HG02678 (cell line): ENCODE data around the gene ST7.
"Not testable (repeated sequence)": the region's sequence is repeated elsewhere in the genome, so short reads cannot be mapped to it uniquely, and the experiment has no call there.

Experiments
- ATAC-seq: cut with Tn5 transposase; IDR thresholded peaks from one replicate; pipeline ENCODE4 v1.9.1; 2021; ENCODE audit warnings: mild to moderate bottlenecking, moderate library complexity; ENCODE audit not compliant: unreplicated experiment

Gene ST7

DNA sequence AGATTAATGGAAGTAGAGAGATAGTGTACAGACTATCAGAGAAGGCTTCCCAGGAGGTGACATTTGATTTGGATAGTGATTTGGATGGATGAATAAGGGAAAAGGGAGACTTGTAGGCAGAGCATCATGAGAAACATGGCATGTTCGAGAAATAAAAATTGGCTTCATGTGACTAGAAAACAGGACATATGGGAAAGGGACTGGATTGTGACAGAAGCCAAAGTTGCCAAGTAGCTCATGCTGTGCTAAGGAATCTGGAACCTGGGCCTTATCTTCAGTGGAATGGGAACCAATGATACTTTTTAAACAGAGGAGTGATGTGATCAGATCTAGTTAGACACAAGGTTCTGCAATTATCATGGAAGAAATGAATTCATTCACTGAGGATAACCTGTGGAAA lies 168.7 kb downstream of the ST7 start:
- not testable (repeated sequence) for ATAC-seq

DNA sequence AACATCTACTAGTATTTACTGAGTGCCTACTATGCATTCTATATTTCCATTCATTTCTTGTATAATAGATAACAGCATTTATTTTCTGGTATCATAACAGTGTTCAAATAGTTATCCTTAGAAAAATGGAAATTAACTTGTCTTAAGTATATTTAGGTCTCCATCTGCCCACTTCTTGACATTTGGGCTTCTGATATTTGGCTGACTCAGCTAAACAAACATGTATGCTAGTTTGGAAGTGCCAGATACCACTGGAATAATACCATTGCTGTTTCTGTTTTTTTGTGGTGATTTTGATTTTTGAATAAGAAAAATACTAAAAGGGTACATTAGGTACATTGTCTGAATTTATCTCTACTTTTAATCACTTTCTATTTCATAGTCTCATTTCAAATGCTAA lies 169.2 kb downstream of the ST7 start:
- ATAC-seq: no peak

DNA sequence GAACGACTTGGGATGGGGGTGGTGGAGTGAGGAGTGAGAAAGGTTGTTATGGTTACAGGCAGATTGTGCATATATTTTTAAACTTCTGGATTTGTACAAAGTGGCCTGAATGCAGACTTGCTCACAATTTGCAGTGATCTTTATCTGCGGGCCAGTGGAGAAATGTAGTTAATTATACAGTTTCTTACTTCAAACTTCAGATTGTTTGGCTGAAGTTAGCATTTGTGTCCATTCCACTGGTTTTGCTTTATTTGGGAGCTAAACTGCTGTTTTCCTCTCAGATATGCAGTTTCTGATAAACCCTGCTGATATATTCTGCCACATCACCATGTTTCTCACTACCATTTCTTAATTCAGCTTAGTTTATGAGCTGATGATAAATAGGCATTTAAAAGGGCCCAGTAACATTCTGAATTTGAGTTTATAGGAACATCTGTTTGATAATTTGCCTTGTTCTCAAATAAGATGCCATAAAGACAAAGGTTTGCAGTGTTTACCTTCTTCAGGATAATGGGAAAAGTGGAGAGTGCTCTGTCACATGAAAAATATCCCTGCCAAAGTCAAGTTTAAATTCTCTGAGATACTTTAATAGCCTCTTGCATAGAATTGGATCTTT lies 170.1 kb downstream of the ST7 start:
- ATAC-seq: no peak

DNA sequence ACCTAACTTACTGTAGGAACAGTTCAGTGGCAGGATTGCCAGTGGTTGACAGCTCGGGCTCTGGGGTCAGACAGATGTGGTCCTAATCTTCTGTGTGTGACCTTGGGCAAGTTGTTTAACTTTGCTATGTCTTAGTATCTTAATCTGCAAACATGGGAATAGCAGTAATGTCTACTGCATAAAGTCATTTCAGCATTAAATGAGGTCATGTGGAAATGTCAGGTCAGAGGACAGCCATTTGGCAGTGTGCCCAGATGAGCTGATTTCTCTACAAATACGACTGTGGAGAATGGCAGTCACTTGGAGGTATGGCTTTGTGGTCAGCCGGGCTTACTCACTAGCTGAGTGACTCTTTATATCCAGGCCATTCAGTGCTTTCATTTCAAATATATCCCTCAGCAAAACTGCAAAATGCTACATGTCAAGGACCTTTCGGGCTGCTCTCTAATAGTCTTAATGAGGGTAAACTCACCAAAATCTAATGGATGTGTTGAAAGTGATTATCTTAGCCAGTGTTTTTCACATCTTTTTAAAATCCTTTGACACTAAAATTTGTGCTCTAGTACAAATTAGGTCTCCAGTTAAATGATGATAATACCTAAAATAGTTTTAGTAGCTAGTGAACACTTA lies 171.4 kb downstream of the ST7 start:
- ATAC-seq: peak; percentile 66

DNA sequence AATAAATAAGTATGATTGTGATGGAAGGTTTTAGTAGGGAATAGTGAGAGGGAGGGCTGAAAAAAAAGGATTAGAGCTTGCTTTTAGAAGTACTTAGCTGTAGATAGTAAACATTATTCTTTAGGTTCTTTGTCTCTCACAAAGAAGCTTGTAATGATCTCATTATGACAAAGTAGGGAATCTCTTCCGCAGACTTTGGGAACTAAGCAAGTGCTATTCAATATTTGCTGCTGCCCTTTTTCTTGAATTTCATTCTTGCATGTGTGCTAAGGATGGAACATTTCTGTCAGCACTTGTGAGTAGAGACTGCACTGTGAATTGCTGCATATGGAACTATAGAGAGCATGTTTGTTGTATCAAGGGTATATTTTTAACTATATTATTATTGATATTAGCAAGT lies 173.4 kb downstream of the ST7 start:
- ATAC-seq: no peak

DNA sequence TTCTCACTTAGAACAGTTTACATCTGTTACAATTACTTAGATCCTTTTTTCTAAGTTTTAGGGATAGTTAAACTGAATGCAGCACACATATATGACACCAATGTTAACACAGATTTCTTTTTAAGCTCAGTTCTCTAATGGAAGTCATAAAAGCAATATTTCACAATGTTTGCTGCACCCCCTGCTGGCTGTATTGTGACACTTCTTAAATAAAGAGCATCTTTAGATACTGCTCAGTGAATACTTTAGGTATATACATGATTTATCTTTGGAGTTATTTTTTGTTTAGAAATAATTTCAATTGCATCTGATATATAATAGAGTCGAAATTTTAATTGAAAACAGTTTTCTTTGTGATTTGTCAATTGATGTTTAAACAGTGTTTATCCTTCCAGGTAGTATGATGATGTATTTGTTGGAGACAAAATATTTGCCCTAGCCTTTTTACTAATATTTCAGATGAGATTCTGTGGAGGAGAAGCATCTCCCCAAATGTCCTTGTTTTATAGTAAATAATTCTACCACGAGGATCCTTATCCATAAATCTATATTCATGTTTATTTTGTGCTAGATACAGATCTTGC lies 174.4 kb downstream of the ST7 start:
- peak; percentile 74 for ATAC-seq

DNA sequence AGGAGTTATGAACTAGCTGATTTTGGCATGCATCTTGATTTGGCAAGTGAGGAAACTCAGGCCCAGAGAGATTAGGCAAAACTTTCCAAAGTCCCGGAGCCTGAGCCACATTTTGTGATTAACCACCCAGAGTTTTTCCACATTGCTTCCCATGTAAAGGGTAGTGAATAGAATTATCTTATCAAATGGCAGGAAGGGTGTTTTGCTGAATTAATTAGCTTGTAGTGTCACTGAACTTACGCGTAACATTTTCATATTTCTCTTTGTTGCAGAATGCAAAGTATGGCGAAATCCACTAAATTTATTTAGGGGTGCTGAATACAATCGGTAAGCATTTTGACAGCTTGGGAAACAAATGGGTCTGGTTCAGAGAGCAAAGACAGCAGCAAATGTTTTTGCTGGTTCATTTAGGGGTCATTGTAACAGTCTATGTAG lies 176.2 kb downstream of the ST7 start:
- ATAC-seq: no peak

DNA sequence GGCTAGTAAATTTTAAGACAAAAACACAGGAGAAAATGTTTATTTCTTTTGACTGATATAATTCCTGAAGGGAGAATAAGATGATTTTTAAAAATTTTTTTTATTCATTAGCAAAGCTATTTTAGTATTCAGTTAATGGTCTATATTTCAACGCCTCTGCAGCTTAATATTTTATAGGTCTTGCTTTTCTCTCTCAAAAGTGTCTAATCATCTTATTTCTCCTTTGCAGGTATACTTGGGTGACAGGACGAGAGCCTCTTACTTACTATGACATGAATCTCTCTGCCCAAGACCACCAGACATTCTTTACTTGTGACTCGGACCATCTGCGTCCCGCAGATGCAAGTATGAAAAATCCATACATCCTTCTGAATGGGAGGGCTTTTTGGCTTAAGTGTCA lies 177.0 kb downstream of the ST7 start:
- no peak for ATAC-seq

DNA sequence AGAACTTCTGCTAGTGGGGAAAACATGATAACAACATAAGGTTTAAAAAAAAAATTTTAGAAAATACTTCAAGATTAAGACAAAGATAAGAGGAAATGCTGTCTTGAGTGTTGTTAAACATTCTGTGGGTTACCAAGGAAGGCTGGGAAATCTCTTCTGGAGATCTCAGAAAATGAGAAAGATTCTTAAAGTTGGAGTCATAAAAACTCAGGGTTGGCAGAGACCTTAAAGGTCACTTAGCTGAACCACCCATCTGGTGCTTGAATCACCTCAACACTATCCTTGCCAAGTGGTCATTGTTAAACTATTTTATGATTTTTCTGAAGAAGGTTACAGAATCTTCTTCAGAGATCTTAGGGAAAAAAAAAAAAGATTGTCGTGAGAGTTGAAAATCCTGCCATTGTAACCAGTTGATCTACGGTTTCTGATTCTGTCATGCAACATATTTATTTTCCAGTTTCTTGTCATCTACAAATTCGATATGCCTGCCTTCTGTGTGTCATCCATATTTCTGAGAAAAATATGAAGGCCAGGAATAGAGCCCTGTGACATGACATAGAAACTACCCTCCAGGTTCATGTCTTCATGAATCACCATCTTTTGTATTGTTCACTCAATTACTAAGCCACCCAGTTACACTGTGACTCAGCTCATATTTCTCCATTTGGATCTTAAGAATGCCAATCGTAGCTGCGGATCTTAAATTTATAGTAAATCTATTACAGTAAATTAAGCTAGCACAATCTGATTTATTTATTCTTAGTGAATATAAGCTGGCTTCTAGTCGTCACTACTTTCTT lies 179.2 kb downstream of the ST7 start:
- no peak for ATAC-seq

DNA sequence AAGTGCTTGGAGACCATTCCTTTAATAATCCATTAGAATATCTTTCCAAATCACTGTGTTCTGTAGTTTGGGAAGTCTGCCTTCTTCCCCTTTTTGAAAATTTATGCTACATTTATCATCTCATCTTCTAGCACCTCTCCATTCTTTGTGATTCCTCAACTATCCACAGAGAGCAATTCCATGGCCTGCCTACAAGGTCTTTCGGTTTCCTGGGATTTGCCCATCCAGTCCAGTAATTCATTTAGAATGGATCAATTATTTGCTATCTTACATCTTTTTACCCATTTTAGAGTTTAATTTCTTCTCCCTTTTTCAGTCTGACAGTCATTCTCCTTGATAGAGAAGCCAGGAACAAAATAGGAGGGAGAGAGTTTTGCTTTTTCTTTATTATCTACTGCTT lies 179.8 kb downstream of the ST7 start:
- ATAC-seq: no peak

DNA sequence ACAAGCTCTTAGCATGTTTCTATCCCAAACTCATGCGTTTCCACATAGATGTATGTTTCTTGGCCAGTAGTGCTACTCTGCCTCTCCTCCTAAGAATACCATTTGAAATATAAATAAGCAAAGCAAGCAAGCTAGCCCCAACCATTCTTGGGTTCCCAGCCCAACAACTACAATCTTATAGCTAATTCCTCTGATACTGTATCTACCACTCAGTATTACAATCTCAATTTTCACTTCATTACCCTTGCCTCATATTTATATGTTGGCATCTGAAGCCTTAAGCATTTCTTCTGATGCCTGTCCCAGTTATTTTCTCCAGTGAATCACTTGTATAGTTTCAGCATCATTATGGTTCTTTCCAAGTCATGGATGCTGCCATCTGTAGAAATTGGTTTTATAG lies 181.1 kb downstream of the ST7 start:
- no peak for ATAC-seq

DNA sequence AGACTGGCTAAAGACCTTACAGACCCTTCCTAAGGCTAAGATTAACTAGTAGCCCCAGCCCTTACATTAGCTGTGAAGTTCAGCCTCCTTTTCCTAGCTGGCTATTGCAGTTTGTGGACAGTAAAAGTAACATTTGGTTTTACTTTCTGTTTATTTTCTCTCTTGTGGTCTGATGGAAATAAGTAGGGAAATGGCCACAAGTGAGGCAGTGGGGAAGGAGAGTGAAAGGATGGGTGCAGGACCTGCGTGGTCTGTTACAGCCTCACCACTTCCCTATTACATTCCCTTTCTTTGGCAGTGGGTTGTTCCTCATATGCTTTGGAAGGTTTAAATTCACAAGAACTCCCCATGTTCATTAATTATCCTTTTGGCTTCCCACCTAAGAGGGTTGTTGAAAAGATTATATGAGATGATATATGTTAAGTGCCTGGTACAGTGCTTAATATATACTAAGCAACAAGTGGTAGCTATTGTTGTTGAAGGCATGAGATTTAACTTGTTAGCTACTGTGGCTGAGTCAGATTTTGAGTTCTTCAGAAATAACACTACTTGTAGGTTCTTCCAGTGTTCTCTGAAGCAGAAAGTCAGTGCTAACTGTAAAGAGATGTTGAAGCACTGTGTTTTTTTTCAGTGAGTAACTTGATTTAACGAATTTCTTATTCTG lies 181.7 kb downstream of the ST7 start:
- peak; percentile 58 for ATAC-seq

DNA sequence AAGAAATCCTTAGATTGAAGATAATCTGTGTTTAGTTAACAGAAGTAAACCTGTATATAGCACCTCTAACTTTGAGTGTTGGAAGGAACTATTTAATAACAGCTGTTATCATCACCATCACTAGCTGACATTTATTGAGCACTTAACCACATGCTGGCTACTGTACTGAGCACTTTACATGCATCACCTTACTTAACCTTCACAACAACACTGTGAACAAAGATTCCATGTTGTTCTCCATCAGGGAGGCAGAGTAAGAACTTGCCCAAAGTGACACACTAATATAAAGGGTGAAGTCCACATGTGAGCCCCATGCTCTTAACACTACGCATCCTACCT lies 182.2 kb downstream of the ST7 start:
- ATAC-seq: no peak

DNA sequence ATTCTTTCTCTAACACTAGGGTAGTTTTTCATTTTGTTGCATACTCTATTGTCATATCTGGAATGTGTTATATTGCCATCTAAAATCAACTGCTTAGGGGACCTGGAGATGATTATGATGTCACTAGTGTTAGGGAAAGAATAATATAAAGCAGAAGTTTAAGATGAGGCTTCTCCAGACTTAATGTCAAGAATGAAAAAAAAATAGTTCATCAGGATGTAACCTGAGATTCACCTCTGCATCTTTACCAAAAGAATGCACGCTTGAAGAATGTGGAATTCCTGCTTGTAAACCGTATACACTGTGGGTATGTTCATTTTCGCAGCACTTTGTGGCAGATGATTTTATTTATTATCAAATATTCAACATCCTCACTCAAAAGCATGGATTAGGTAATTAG lies 184.6 kb downstream of the ST7 start:
- no peak for ATAC-seq

DNA sequence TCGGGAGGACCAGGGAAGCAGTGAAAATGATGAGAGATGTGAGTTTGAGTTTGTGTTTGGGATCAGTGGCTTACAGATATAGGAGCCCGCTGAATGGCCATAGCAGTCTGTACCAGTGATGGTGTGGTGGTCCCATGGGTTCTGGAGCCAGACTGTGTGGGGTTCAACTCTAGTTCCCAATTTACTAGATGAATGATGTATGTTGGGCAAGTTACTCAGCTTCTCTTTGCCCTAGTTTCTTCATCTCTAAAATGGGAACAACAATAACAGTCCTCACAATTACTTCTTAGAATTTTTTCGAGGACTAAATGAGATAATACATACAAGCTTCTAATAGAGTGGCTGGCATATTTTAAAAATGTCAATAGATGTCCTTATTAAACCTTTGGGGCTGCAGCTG lies 185.2 kb downstream of the ST7 start:
- ATAC-seq: no peak

DNA sequence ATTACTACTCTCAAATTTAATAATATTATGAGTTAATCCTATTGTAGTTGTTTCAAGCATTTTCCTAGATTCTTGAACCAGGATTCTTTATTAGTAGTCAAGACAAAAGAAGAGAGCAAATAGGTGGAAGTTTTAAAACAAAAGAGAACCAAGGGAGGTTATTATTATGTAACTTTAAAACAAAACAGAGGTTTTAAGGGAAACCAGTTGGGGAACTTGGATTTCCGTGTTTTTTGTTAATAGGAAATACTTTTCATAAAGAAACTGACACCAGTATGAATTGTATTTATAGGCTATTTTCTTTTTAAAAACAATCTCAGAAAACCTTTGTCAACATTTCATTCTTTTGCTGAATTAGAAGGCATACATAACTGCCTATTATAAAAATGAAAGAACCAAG lies 185.7 kb downstream of the ST7 start:
- ATAC-seq: no peak

DNA sequence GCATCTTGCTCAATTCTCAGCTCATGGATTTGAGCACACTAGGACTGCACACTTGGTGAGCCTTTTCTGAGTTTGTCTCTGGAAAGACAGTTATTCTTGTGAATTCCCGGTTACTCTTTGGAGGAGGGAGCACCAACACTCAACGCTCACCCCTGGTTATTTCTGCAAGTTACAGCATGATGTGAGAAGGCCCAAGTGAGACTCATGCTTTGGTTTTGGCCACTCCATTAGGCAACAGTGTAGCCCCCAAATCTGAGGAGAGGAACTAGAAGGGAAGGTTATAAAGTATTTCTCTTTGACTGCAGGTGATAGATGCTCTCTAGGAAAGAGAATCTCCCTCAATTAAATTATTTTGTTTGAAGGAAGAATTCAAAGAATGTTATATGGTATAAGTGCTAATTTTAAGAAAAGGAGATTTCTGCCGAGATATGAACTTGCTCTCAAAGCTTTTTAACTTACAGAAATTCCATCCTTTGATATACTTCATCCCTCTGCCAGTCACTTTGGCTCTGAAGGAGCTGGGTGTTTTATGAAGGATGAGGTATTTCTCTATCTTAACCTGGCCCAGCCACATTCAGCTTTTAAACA lies 186.2 kb downstream of the ST7 start:
- ATAC-seq: no peak

DNA sequence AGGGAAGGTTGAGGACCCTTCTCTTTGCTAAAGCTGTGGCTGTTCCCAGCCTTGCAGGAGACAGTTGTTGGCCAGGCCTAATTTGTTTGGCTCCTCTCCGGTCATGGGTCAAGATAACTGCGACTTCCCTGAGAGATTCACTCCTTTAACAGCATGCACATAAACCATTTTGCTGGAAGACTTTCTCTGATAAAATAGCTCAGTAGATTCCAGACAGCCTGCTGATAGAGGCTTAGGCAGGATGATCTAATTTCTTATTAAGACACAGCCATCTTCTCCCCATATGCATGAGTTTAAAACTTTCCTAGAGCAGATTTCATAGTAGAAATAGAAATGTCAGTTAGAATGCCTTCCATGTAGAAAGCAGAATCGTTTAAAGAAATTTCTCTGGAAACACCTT lies 187.6 kb downstream of the ST7 start:
- no peak for ATAC-seq

DNA sequence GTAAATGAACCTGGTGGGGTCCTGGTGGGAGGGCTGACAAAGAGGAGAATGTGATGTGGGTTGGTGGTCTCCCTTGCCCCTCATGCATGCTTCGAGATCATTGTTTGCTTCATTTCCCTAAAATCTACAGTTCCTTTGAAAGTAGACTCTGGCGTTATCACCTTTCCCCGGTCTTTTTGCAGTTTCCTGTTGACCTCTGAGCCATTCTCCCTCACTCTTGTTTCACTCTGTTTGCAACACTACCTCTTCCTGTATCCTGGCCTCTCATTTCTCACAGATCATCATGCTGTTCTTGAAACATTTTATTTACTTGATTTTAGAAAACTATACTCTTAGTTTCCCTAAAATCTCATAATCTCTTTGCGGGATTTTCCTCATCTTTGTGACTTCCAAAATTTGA lies 189.8 kb downstream of the ST7 start:
- no peak for ATAC-seq

DNA sequence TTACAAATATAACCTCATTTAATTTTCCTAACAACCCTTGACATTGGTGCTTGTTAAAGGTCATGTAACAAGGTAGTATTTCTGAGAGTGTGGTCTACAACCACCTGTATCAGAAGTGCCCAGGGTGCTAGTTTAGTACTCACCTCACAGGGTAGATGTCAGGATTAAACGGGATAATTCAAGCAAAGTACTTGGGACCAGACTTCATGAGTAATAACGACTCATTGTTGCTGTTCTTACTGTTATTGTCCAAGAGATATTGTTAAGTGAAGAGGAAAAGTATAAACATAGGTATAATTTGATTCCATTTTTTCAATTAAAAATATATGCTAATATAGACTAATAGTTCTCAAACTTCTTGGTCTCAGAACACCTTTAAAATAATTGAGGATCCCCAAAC lies 190.3 kb downstream of the ST7 start:
- ATAC-seq: no peak

DNA sequence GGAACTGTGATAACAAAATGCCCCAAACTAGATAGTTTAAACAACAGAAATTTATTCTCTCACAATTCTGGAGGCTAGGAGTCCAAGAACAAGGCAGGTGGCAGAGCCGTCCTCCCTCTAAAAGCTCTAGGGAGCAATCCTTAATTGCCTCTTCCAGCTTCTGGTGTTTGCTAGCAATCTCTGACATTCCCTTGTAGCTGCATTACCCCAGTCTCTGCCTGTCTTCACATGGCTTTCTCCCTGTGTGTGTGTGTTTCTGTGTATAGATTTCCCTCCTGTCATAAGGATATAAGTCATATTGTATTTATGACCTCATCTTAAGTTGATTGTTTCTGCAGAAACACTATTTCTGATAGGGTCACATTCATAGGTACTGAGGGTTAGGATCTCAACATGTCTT lies 192.0 kb downstream of the ST7 start:
- no peak for ATAC-seq
